Stimulated activated CD8-positive, alpha-beta memory T cell treated with anti-CD3 and anti-CD28 coated beads, Interleukin-4, amount 100 ng/mL, for 48 hours (primary cell): ENCODE measurements around the gene ARRDC3.
"Not testable (repeated sequence)": the region's sequence is repeated elsewhere in the genome, so short reads cannot be mapped to it uniquely, and the experiment has no call there.

Experiments
- DNase-seq: peaks from one replicate; pipeline ENCODE4 v3.0.0-alpha.2; 2020

ARRDC3 gene, protein sequence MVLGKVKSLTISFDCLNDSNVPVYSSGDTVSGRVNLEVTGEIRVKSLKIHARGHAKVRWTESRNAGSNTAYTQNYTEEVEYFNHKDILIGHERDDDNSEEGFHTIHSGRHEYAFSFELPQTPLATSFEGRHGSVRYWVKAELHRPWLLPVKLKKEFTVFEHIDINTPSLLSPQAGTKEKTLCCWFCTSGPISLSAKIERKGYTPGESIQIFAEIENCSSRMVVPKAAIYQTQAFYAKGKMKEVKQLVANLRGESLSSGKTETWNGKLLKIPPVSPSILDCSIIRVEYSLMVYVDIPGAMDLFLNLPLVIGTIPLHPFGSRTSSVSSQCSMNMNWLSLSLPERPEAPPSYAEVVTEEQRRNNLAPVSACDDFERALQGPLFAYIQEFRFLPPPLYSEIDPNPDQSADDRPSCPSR

DNA sequence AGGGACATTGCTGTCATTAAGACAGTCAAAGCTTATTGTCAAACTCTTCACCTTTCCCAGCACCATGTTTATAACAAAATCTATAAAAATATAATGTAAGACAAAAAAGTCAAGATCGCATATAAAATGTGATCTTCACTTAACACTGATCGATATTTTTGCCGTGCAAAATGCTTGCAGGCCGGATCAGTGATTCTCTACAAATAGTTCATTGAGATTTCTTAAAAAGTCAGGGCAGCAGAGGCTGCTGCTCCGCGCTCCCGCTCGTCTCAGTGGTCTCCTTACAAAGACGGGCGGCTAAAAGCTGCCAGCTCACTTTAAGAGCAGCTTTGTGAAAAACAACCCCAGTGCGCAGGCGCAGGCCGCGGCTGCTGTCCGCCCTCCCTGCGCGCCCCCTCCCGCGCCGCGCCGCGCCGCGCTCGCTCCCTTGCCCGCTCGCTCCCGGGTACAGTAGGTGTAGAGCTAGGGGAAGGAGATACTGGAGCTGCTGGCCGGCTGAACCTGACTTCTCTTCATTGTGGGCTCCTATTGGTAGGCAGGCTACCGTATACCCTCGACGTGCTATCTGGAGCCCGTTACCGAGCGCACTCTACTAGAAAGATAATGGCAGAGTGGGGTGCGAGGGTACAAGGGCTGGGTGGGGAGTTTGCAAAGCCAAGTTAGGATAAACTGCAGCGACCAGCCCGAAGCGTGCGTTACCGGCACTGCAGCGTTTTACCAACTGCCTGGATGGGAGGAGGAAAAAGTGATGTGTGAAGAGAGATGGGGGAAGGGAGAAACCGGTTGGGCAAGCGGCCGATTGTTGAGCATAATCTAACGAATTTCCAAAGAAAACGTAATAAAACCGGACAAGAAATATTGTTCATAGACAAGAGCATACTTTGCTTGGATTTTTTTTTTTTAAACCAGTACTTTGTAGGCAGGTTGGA is at the start of gene ARRDC3:
Gene ARRDC3 (minus strand): TSS at position 291 of the 929 bp plus-strand sequence. CDS start 225 bp downstream, at position 66.
- peak; percentile 98 for DNase-seq

DNA sequence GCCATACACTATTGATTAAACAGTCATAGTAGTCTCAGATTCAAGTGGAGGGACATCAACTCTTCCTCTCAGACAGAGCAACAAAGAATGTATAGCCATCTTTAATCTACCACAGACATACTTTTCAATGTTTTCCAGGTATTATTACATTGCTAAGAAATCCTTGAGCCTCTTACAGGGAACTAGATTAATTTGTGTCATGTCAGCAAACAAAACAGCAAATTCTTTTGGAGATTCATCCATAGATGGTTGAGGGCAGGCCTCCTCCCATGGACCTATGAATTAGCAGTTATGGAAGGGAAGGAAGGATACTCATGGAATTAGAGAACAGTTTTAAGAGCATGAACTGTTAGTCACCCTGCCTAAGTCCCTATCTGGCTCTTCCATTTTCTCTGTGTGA is 47.8 kb upstream of the ARRDC3 start:
- no peak for DNase-seq

DNA sequence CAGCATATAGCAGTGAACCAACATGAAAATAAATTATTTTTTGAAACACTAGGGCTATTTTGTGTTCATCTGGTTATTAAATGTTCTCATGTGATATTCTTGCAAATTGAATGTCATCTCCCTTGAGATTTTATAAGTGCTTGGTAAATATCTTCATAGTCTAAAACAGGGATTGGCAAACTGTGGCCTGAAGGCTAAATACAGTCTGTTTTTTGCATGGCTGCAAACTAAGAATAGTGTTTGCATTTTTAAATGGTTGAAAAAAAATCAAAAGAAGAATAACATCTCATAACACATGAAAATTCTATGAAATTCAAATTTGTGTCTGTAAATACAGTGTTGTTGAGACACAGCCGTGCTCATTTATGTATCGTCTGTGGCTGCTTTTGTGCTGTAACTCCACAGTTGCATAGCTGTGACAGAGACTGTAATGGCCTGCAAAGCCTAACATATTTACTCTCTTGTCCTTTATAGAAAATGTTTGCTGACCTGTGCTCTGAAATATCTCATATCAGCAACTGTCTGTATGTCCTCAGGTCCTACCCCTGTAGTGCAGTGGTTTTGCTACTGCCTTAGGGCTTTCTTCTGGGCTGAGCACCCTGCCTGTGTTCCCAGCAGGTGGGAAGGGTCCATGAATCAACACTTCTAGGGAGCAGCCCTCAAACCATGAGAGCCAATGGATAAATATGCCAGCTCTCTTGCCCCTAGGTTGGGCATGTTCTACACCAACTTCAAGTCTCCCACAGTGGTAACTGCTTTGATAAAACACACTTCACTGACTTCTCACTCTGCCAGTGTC is 41.7 kb upstream of the ARRDC3 start:
- DNase-seq, result no peak

DNA sequence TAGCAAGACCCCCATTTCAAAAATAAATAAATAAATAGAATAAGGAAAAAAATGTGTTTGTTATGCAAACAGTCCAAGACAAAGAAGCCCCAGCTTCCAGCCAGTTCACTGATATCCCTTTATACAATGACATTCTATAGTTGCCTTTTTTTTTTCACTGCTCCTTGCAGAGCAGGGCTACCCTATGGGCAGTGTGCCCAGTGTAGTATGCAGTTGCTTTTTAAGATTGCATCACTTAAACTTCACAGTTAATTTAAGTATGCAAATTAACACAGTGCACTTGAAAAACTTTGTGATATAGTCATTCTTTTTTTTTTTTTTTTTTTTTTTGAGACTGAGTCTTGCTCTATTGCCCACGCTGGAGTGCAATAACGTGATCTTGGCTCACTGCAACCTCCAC is 40.8 kb upstream of the ARRDC3 start:
- DNase-seq, result no peak

DNA sequence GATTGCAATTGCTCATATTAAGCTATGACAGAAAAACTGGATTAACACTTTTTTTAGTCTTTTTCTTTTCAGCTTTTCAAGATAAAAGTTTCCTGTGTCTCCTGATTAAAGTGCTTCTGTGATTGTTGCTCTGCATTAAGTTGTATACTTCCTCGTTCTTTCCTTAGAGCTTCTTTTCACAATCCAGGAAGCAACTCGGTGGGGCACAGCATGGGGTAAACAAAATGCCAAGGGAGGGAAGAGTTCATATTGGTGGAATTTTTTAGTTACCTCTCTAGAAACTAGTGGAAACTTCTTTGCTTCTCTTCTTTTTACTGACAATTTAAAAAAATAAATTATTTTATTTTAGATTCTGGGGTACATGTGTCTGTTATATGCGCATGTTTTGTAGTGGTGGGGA is 37.8 kb upstream of the ARRDC3 start:
- DNase-seq, result no peak

DNA sequence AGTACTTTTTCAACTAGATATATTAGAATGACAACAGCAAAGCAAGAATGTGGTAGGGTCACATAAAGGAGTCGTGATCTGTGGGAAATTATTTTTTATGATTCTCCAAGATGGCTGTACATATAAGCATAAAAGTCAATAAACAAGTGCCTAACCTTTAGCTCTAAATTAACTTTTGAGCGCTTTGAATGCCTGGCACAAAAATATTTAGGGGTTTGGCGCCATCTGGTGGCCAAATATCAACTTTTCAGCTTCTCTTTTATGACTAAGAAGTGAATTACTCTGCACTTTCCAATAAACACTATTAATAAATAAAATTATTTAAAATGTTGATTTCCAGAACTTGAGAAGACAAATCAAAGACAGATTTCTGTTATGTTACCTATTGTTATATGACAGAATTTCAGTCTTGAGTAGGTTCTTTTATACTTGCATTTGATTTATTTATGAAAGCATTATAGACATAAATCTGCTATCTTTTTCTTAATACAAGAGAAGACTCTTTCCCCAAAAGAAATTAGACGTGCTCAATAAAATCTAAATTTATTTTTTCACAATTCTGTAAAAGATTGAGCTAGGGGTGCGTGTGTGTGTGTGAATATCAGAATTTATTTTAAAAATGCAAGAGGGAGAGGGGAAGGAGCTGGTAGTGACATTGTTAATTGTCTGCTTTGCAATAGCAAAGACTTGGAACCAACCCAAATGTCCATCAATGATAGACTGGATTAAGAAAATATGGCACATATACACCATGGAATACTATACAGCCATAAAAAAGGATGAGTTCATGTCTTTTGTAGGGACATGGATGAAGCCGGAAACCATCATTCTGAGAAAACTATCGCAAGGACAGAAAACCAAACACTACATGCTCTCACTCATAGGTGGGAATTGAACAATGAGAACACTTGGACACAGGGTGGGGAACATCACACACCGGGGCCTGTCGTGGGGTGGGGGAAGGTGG is 36.7 kb upstream of the ARRDC3 start:
- peak; percentile 81 for DNase-seq

DNA sequence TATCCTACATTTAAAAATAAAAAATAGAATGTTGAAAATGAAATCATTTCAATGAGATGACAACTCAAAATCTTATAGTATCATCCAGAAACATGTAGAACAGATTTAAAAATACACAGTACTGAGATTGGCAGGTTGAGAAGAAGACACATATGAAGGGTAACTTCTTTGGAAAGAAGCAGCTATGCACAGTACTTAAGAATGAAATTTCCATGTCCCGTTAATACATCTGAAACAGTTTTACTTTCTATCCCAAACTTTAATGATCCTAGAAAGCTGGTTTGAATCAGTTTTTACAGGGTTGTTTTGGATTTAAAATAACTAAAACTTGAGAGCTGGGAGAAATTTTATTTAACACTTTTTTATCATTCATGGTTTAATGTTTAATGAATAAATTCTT is 36.0 kb upstream of the ARRDC3 start:
- DNase-seq, result no peak

DNA sequence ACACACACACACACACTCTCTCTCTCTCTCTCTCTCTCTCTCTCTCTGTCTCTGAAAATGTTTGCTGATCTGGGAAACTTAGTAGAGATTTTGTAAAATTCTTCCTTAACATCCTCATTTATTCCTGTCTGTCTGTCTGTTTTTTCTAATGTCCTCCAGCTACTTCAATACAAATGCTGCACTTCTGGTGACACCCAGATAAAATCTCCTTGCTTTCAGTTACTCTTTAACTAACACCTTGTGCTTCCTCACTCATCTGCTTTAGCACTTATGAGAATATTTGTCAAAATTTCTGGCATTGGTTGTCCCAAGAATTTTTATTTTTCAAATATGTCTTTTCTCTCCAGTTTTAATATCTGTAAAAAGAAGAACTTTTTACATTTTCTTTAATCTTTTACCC is 35.0 kb upstream of the ARRDC3 start:
- no peak for DNase-seq

DNA sequence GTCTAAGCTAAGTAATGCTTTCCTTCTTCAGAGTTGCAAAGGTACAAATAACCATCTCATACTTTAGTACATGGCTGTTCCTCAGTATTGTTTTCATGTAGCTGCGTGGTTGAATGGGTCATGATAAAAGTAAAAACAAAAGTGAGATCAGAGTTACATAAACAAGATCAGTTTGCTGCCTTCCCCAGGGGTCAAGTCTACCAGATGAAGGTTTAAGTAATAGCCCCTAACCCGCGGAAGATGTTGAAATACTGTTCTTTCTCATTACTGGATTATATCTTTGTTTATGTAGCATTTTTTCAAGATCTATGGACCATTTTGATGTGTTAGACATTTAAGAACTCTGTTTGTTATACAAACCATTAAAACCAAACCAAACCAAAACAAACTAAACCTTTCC is 34.1 kb upstream of the ARRDC3 start:
- DNase-seq, result no peak

DNA sequence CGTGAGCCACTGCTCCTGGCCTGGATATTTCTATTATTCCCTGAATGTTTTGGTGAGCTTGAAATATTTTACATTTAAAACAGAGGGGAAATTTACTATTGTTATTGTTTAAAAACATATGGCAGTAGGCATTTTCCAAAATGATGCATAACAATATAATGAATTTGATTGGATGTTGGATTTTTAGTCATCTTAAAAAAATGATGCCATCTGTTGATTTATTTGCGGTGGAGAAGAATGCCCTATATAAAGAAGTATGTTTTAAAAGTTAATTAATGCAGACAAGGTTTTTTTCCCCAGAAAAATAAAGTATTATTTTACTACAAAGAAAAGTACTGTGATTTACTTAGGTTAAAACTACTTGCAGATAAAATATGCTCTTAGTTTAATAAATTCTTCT is 33.4 kb upstream of the ARRDC3 start:
- DNase-seq, result no peak

DNA sequence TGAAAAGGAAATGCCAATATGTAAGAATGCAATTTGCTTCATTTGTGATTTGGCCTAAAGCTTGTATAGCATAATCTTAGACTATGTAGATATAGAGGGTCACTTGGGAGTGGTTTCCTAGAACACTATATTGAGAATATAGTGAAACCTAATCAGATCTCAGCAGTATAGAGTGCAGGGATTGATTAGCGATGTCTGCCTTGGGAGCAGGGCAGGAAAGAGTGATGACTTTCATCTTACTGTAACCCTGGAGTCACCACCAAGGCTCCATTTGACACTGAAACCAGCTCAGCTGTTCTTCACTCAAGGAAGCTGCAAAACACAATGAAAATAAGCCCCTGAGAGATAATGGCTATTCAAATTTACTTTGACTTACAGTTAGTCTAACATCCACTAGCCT is 26.2 kb upstream of the ARRDC3 start:
- DNase-seq, result no peak

DNA sequence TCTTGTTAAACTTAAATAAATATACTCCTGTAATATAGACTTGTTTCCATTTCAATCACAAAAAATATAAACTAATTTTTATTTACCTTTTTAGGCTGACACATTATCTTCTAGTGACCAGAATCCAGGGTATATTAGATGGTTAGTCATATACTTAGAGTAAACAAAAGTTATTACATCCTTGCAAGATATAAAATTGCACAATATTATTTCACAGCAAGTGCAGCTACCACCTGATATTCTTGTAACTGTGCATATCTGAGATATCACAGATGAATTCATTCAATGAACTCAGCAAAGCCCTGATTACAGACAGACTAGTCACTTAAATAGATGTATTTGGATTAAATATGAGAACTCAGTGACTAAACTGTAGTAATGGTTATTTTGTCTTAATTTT is 25.6 kb upstream of the ARRDC3 start:
- DNase-seq, result no peak

DNA sequence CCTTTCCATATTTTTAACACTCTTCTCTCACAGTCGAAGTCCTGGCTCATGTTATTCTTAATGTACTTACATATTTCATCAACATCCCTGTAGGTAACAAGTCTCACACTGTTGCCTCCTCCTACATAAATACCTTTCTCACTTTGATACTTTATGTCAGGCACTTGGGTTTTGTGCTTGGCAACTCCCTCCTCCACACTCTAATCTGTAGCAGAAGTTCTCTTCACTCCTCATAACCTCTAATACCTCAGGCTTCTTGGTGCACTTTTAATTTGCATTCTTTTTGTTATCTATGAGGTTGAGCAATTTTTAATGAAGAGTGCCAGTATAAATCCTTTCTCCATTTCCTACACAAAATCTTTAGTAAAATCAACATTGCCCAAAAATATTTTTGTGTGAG is 24.1 kb upstream of the ARRDC3 start:
- DNase-seq, result no peak

DNA sequence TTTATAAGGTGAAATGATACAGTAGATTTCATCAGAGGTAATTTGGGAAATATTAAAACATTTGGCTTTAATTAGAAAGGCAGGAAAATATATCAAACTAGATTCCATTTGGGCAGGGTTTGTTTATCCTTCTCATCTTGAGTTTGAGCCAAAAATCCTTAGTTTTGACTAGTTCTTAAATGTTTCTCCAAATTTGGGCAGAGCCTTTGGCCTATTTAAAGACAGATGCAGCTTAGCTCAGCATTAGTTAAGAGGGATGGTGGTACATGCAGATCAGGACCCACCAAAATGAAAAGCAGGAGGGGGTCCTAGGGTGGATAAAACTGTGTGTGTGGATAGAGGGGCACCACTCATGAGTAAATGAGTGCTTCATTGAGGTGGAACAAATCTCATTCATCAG is 20.3 kb upstream of the ARRDC3 start:
- DNase-seq, result no peak

DNA sequence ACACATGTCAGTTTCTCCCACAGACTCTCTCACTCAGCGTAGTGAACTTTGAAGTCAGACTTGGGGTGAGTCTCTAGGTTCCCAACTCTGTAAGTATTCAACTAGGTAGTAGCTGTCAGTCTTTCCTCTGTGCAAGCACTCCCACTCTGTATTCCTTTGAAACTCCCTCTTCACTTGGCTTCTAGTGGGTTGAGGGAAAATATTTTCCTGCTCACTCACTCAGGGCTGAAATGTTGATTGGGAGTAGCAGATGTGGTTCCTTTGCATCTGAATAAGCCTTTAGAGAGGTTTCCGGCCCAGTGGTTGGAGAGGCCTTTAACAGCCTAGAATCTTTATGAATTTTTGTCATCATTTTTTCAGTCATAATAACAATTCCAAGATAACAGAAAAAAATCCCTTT is 18.1 kb upstream of the ARRDC3 start:
- DNase-seq, result no peak

DNA sequence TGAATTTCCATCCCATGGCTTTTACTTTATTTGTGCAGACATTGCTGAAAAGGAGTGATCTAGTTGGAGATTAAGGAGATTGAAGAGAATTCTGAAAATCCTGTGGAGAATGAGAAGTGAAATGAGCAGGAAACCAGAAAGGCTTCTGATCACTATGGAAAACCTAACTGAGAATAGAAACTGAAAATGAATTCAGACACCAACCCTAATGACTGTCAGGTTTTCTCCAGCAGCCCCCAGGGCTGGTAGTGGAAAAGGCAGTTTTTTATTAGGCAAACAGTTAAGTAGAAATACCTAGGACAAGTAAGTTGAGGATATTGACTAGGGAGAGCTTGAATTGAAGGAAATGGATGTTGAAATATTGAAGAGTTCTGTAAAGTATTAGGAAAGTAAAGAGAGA is 14.7 kb upstream of the ARRDC3 start:
- no peak for DNase-seq

DNA sequence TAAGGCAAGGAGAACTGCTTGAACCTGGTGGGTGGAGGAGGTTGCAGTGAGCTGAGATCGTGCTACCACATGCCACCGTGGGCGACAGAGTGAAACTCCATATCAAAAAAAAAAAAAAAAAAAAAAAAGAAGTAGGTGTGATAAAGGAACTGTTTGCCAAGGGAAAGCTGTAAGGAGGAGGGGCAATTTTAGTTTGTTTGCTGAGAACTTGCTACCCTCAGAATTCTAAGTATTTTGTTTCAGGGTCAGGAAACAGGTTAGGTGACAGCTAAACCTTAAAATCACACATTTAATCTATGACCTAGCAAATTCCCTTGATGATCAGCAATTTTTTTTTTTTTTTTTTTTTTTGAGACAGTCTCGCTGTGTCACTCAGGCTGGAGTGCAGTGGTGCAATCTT is 7.2 kb upstream of the ARRDC3 start:
- no peak for DNase-seq

DNA sequence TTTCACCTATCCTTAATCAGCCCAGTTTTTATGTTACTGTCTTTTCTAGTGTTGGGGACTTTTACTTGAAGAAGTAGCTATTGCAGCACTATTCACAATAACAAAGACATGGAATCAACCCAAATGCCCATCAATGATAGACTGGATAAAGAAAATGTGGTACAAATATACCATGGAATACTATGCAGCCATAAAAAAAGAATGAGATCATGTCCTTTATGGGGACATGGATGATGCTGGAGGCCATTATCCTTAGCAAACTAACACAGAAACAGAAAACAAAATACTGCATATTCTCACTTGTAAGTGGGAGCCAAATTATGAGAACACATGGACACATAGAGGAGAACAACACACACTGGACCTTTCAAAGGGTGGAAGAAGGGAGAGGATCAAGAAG is 6.4 kb upstream of the ARRDC3 start:
- not testable (repeated sequence) for DNase-seq

DNA sequence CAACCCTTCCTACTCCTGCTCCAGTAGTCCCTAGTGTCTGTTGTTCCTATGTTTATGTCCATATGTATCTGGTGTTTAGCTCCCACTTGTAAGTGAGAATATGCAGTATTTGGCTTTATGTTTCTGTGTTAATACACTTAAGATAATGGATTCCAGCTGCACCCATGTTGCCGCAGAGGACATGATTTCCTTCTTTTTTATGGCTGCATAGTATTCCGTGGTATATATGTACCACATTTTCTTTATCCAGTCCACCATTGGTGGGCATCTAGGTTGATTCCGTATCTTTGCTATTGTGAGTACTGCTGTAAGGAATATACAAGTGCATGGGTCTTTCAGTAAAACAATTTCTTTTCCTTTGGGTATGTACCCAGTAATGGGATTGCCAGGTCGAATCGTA is 5.2 kb upstream of the ARRDC3 start:
- no peak for DNase-seq

DNA sequence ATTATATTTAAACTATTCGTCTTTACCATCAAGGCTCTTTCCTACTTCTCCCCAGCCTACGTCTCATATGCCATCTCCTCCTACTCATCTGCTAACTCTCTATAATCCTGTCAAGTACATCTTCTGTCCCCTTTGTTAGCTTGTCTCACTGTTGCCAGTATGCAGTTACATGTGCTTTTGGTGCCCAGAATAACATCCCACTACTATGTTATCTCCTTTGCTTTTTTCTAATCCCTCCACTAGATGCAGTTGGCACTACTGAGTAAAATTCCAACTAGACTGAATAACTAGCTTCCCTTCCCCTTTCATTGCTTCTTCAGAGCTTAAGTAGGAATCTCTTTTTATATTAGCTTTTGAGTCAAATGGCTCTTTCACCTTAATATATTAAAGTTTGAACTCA is 3.0 kb upstream of the ARRDC3 start:
- DNase-seq, result no peak

DNA sequence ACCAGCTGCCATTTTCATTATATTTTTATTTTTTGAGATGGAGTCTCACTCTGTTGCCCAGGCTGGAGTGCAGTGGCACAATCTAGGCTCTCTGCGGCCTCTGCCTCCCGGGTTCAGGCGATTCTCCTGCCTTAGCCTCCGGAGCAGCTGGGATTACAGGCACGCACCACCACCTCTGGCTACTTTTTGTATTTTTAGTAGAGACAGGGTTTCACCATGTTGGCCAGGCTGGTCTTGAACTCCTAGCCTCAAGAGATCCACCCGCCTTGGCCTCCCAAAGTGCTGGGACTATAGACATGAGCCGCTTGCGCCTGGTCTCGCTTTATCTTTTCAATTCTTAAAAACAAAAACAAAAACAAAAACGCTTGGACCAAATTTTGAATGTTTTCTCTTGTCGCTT is 2.5 kb upstream of the ARRDC3 start:
- DNase-seq, result not testable (repeated sequence)
